DMS153 treated with DMSO at 0.1 percent for 48 hours (cell line): ENCODE results near the gene SLC6A16.
"Not testable (repeated sequence)": the region's sequence is repeated elsewhere in the genome, so short reads cannot be mapped to it uniquely, and the experiment has no call there.

ENCODE experiments used
- DNase-seq: peaks from one replicate; lab custom pipeline; 2025; ENCODE audit not compliant: unreplicated experiment; lab: John Stamatoyannopoulos, UW

Gene SLC6A16

GRCh38 chr19:49331187-49331586, 6.2 kb upstream of the SLC6A16 start:
- not testable (repeated sequence) for DNase-seq

GRCh38 chr19:49328741-49329140, 3.8 kb upstream of the SLC6A16 start:
- no peak for DNase-seq

GRCh38 chr19:49327878-49328544, 3.0 kb upstream of the SLC6A16 start:
- no peak for DNase-seq

GRCh38 chr19:49326165-49326704, 1.2 kb upstream of the SLC6A16 start:
- DNase-seq = no peak

GRCh38 chr19:49325756-49326155, 765 bp upstream of the SLC6A16 start:
- not testable (repeated sequence) for DNase-seq

GRCh38 chr19:49318296-49318695, 6.7 kb downstream of the SLC6A16 start:
- no peak for DNase-seq

GRCh38 chr19:49316284-49316683, 8.7 kb downstream of the SLC6A16 start:
- DNase-seq = no peak

GRCh38 chr19:49315111-49315510, 9.9 kb downstream of the SLC6A16 start:
- DNase-seq = no peak

GRCh38 chr19:49309087-49309486, 15.9 kb downstream of the SLC6A16 start:
- DNase-seq = no peak

- DNase-seq = not testable (repeated sequence)
These were observed 18.3 kb downstream of the SLC6A16 start for GRCh38 chr19:49306734-49307133.

GRCh38 chr19:49301866-49302252, 23.1 kb downstream of the SLC6A16 start:
- DNase-seq = no peak

GRCh38 chr19:49301165-49301865, 23.7 kb downstream of the SLC6A16 start:
- peak; percentile 20 for DNase-seq

- not testable (repeated sequence) for DNase-seq
These were observed 26.3 kb downstream of the SLC6A16 start for GRCh38 chr19:49298653-49299052.

- no peak for DNase-seq
These were observed 27.6 kb downstream of the SLC6A16 start for GRCh38 chr19:49297403-49297802.

- no peak for DNase-seq
These were observed 29.6 kb downstream of the SLC6A16 start for GRCh38 chr19:49295208-49295880.

- DNase-seq = no peak
These were observed 30.6 kb downstream of the SLC6A16 start for GRCh38 chr19:49294401-49294800.

GRCh38 chr19:49290517-49290916, 34.5 kb downstream of the SLC6A16 start:
- no peak for DNase-seq

GRCh38 chr19:49289286-49289685, 35.7 kb downstream of the SLC6A16 start:
- not testable (repeated sequence) for DNase-seq

- DNase-seq = not testable (repeated sequence)
These were observed 36.8 kb downstream of the SLC6A16 start for GRCh38 chr19:49288205-49288604.

GRCh38 chr19:49287141-49287770, 37.7 kb downstream of the SLC6A16 start:
- no peak for DNase-seq

GRCh38 chr19:49282184-49282583, 42.8 kb downstream of the SLC6A16 start:
- DNase-seq = no peak
